CD14-positive monocyte (primary cell): ENCODE data around the gene CTNNA2. TPM values are rescaled to one million over a fixed set of nuclear protein-coding genes. Genes with fewer than 3 reads are reported as not detected.

ENCODE experiments used
- DNase-seq, 3 donors: peaks; one replicate each; pipeline ENCODE4 v3.0.0-alpha.2; 2011 to 2022
- H2AFZ ChIP-seq: 2 replicates; pipeline ENCODE4 v1.6.0; 2012; ENCODE audit warnings: mild to moderate bottlenecking, low read depth, low read length, inconsistent platforms; ENCODE audit not compliant: insufficient read depth, poor library complexity, severe bottlenecking
- H3K27ac ChIP-seq, 2 donors: 1 replicate in 1 of 2; 2 replicates in 1 of 2; pipeline ENCODE4 v1.5.1; 2012 to 2013; ENCODE audit warnings: low read length in 2 of 2, control low read depth in 1 of 2, inconsistent platforms in 1 of 2, low read depth in 1 of 2, mild to moderate bottlenecking in 1 of 2
- H3K27me3 ChIP-seq, 2 donors: one replicate each; pipeline versions ENCODE4 v1.6.0 to v1.6.1; 2011 to 2013; ENCODE audit warnings: low read length in 2 of 2; ENCODE audit not compliant: control insufficient read depth in 2 of 2, insufficient read depth in 2 of 2
- H3K36me3 ChIP-seq, 2 donors: replicated peaks in 1 of 2; 1 replicate in 1 of 2; 2 replicates in 1 of 2; pipeline versions ENCODE4 v1.5.1 to v1.6.1; 2012 to 2013; ENCODE audit warnings: low read length in 2 of 2, control low read depth in 1 of 2, inconsistent platforms in 1 of 2, mild to moderate bottlenecking in 1 of 2; ENCODE audit not compliant: insufficient read depth in 2 of 2, control insufficient read depth in 1 of 2
- H3K4me1 ChIP-seq, 2 donors: 1 replicate in 1 of 2; 2 replicates in 1 of 2; pipeline versions ENCODE4 v1.5.1 to v1.6.1; 2012 to 2013; ENCODE audit warnings: low read length in 2 of 2, control low read depth in 1 of 2, inconsistent platforms in 1 of 2, mild to moderate bottlenecking in 1 of 2, moderate library complexity in 1 of 2; ENCODE audit not compliant: insufficient read depth in 2 of 2, control insufficient read depth in 1 of 2
- H3K4me2 ChIP-seq: replicated peaks from 2 replicates; pipeline ENCODE3; 2012; ENCODE audit warnings: low read length, moderate library complexity, mild to moderate bottlenecking; ENCODE audit not compliant: poor library complexity, severe bottlenecking; ENCODE audit errors: extremely low read depth
- H3K4me3 ChIP-seq, 3 experiments: fragments of 200-600 bp in 1 of 3; sonication (generic) in 1 of 3; replicated peaks in 1 of 3; 1 replicate in 2 of 3; 2 replicates in 1 of 3; pipeline ENCODE4 v1.5.1; 2011 to 2013; ENCODE audit warnings: low read length in 3 of 3, mild to moderate bottlenecking in 3 of 3, control low read depth in 2 of 3, low read depth in 2 of 3, inconsistent platforms in 1 of 3, moderate library complexity in 1 of 3
- H3K79me2 ChIP-seq: 2 replicates; pipeline ENCODE4 v1.6.0; 2012; ENCODE audit warnings: mild to moderate bottlenecking, control low read depth, inconsistent platforms, low read length, moderate library complexity; ENCODE audit not compliant: insufficient read depth
- H3K9ac ChIP-seq: 2 replicates; pipeline ENCODE4 v1.6.0; 2017; ENCODE audit warnings: low read length, mild to moderate bottlenecking; ENCODE audit not compliant: insufficient read depth, poor library complexity, severe bottlenecking
- H3K9me3 ChIP-seq, 2 donors: replicated peaks in 1 of 2; 1 replicate in 1 of 2; 2 replicates in 1 of 2; pipeline versions ENCODE4 v1.5.1 to v1.6.1; 2012 to 2013; ENCODE audit warnings: low read length in 2 of 2, control low read depth in 1 of 2; ENCODE audit not compliant: control insufficient read depth in 1 of 2, insufficient read depth in 1 of 2
- H4K20me1 ChIP-seq: 2 replicates; pipeline ENCODE4 v1.6.0; 2012; ENCODE audit warnings: mild to moderate bottlenecking, low read length, control low read depth, moderate library complexity; ENCODE audit not compliant: insufficient read depth
- H3K27ac Mint-ChIP-seq, 7 donors: one replicate each; pipeline ENCODE4 v1.8.0; 2020; ENCODE audit warnings: mild to moderate bottlenecking in 7 of 7, mixed read lengths in 7 of 7, moderate library complexity in 6 of 7, inconsistent platforms in 2 of 7
- H3K27me3 Mint-ChIP-seq, 3 donors: one replicate each; pipeline ENCODE4 v1.8.0; 2021 to 2022; ENCODE audit warnings: low read depth in 3 of 3, mild to moderate bottlenecking in 3 of 3, mixed read lengths in 3 of 3, moderate library complexity in 3 of 3, inconsistent platforms in 1 of 3
- H3K36me3 Mint-ChIP-seq, 2 donors: one replicate each; pipeline ENCODE4 v1.8.0; 2020; ENCODE audit warnings: mixed read lengths in 2 of 2, inconsistent platforms in 1 of 2, mild to moderate bottlenecking in 1 of 2
- H3K4me1 Mint-ChIP-seq: one replicate; pipeline ENCODE4 v1.8.0; 2020; ENCODE audit warnings: mild to moderate bottlenecking, mixed read lengths
- H3K4me3 Mint-ChIP-seq, 2 donors: one replicate each; pipeline ENCODE4 v1.8.0; 2020; ENCODE audit warnings: mild to moderate bottlenecking in 2 of 2, mixed read lengths in 2 of 2, moderate library complexity in 1 of 2
- H3K9me3 Mint-ChIP-seq, 7 donors: one replicate each; pipeline ENCODE4 v1.8.0; 2020 to 2022; ENCODE audit warnings: mixed read lengths in 7 of 7, mild to moderate bottlenecking in 6 of 7, moderate library complexity in 6 of 7, inconsistent platforms in 2 of 7
- CTCF ChIP-seq: fragments of 200-600 bp; IDR thresholded peaks from one replicate; pipeline ENCODE4 v1.8.0; 2022; ENCODE audit warnings: antibody characterized with exemption, mild to moderate bottlenecking
- WGBS: methylation state at CpG from one replicate; pipeline ENCODE4 v1.1.5; 2013; ENCODE audit warnings: missing lambda C conversion rate; ENCODE audit not compliant: insufficient coverage; 5-methylcytosine and 5-hydroxymethylcytosine counted together
- intact Hi-C, 2 donors: fragments of 100-400 bp; cut with micrococcal nuclease; formaldehyde crosslinking; loops; one replicate each; pipeline versions ENCODE4 v1.15.0 to v1.15.1; 2023
- polyA plus RNA-seq, 3 donors: library from polyadenylated mRNA; depleted of rRNA in 1 of 3; unstranded in 2 of 3; stranded (reverse) in 1 of 3; fragments of 300-500 nt in 2 of 3; fragments of >200 nt in 1 of 3; fragmentation: Illumina TruSeq in 2 of 3; gene quantifications; 1 replicate in 2 of 3; 2 replicates in 1 of 3; pipeline ENCODE4 v1.2.3, GENCODE V29; 2012 to 2021

The CTNNA2 gene
- polyA plus RNA-seq, 3 donors, result not detected

- no peaks in the 10 kb centered on the region for H3K27me3 ChIP-seq
- H3K9me3 ChIP-seq, result peaks cover 0 to 4% of the 10 kb centered on the region in 2 donors
- DNase-seq, result no peak
- peaks cover 0 to 10% (median 6%) of the 10 kb centered on the region in 7 donors for H3K9me3 Mint-ChIP-seq
- no peak overlapping the region for H3K27ac Mint-ChIP-seq
- no peak overlapping the region for H3K4me3 Mint-ChIP-seq
- no peak overlapping the region for H2AFZ ChIP-seq
- H3K4me1 ChIP-seq, result no peaks in the 10 kb centered on the region
- WGBS, result 82% methylated on average over 2 of the region's 3 CpGs
- no peak overlapping the region for H3K27ac ChIP-seq
- H3K36me3 ChIP-seq, result no peaks in the 10 kb centered on the region
- no peaks in the 10 kb centered on the region for H3K36me3 Mint-ChIP-seq
- no peak overlapping the region for H3K4me3 ChIP-seq
- no peak overlapping the region for H3K9ac ChIP-seq
- H3K79me2 ChIP-seq, result no peaks in the 10 kb centered on the region
- no peaks in the 10 kb centered on the region for H4K20me1 ChIP-seq
- no peak overlapping the region for H3K4me2 ChIP-seq
- intact Hi-C loops, result no loop called here
- TF ChIP-seq CTCF, result no peak
- peaks cover 0 to 2% (median 0%) of the 10 kb centered on the region in 3 donors for H3K27me3 Mint-ChIP-seq
- no peaks in the 10 kb centered on the region for H3K4me1 Mint-ChIP-seq
Observed at GRCh38 chr2:80113399-80113798, 600.5 kb downstream of the CTNNA2 start.

- TF ChIP-seq CTCF, result no peak
- H3K27ac ChIP-seq, result no peak overlapping the region
- H3K79me2 ChIP-seq, result no peaks in the 10 kb centered on the region
Observed at GRCh38 chr2:80114812-80115211, 602.0 kb downstream of the CTNNA2 start.

More at GRCh38 chr2:80114812-80115211, 602.0 kb downstream of the CTNNA2 start:
- H3K4me2 ChIP-seq, result no peak overlapping the region
- no peaks in the 10 kb centered on the region for H3K27me3 ChIP-seq
- Mint-ChIP-seq H3K4me3 (no peak overlapping the region), H3K4me1 (no peaks in the 10 kb centered on the region), H3K27me3 (peaks cover 0 to 2% (median 0%) of the 10 kb centered on the region in 3 donors), H3K9me3 (peaks cover 0 to 10% (median 3%) of the 10 kb centered on the region in 7 donors), H3K27ac (no peak overlapping the region), H3K36me3 (no peaks in the 10 kb centered on the region)
- no peak for DNase-seq
- no peaks in the 10 kb centered on the region for H4K20me1 ChIP-seq
- H3K9ac ChIP-seq, result no peak overlapping the region
- H3K9me3 ChIP-seq, result peaks cover 0 to 4% of the 10 kb centered on the region in 2 donors
- H3K36me3 ChIP-seq, result no peaks in the 10 kb centered on the region
- WGBS, result 76% methylated on average over 2 of the region's 4 CpGs
- no peak overlapping the region for H2AFZ ChIP-seq
- intact Hi-C loops, result no loop called here
- no peak overlapping the region for H3K4me3 ChIP-seq
- H3K4me1 ChIP-seq, result no peaks in the 10 kb centered on the region
